DMS53 (cell line): ENCODE measurements around the gene RAVER1.
A peak's percentile ranks its signal among the peaks of the same experiment; 100 is the strongest.

Experiments
- DNase-seq: peaks from one replicate; lab custom pipeline; 2025; lab: John Stamatoyannopoulos, UW

RAVER1 gene

GRCh38 chr19:10317857-10318462, 15.4 kb downstream of the RAVER1 start:
- no peak for DNase-seq

- no peak for DNase-seq
Measured at GRCh38 chr19:10317045-10317856, 16.1 kb downstream of the RAVER1 start.

DNA sequence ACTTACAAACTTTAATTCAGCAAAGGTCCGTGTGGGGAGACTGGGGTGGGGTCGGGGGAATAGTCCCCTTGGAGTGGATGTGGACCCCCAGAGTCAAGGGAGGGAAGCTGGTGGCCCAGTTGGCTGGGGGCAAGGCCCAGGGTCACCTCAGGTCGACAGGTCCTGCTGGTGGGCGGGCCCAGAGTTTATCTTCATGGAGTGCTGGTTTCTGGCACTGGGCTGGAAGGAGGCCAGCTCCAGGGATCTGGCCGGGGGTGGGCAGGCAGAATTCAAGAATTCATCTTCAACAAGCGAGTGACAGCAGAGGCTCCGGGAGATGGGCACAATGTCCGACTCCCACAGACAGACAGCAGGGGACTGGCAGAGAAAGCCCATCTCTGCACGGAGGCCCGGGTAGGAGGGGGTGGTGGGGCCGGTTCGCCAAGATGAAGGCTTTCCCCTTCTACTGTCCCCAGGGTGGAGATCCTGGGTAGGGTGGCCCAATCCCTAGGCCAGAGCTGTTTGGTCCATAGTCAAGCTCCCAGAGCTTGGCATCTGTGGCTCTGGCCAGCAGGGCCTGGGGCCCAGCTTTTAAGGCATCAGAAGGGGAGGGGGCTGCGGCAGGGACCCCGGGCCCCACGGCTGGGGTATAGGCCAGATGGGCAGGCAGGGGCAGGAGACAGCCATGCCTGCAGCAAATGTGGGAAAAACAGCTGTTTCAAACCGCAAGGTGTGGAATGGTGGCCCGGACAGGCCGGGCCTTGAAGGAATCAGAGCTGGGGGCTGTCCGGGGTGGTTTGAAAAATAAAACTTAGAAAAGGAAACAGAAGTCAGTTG, 16.9 kb downstream of the RAVER1 start:
- DNase-seq, result peak; percentile 37

DNA sequence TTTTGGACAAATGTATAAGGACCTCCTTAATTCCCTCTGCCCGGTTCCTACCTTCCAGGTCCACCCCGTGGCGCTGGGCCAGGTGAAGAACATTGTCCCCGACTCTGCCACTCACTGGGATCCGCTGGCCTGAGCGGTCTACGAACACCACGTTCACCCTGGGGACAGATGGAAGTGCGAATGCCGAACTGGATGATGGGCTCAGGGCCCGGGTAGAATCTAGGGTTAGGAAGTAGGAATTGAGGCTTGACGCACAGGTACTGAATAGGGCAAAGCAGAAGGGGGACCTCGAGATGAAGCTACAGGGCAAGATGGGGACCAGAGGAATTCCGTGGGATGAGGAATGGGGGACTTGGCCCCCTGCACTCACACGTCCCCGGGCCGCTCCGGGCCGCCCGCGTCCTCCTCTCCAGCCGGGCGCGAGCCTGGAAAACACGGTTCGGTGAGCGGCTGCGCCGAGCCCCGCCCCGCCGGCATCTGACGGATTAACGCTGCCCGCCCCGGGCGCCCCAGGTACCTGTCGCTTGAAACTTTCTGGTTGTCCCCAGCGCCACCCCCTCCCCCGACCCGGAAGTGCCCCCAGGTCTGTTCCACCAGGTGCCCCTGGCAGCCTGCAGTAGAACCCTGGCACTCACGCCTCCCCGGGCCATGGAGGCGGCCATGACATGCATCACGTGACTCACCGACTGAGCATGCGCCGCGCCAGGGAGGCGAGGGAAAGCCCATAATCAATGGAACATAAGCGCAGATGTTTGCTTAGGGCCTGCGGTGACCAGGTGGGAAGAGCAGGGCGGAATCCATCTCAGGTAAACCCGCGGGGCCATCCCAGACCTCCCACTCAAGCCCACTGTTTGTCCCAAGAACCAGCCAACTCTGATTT, 17.8 kb downstream of the RAVER1 start, which contains the start of gene FDX2:
TSS of gene FDX2 (minus strand) at position 681 of the 880 bp plus-strand sequence. CDS start at position 662, 19 bp downstream.
- peak; percentile 89 for DNase-seq

DNA sequence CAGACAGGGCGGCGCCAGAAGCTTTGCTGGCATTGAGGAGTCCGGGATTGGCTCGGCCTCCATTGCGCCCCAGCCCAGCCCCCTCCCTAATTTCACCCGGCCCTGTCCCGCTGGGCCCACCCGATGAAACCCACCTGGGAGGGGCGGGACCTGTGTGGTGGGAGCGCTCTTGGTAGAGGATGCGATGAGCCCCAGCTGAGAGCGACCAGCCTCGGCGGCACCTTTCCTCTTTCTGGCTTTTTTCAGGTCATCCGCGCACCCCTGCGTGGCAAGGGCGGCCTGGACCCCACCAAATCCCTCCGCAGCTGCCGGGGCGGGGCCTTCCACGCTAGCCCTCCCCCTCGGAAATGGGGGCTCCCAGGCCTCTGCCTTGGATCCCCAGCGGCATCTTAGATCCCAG, 23.9 kb downstream of the RAVER1 start, which contains the start of gene ZGLP1:
TSS of gene ZGLP1 (minus strand) at position 393 of the 400 bp plus-strand sequence.
- no peak for DNase-seq

GRCh38 chr19:10306327-10306726, 27.0 kb downstream of the RAVER1 start:
- DNase-seq, result no peak

DNA sequence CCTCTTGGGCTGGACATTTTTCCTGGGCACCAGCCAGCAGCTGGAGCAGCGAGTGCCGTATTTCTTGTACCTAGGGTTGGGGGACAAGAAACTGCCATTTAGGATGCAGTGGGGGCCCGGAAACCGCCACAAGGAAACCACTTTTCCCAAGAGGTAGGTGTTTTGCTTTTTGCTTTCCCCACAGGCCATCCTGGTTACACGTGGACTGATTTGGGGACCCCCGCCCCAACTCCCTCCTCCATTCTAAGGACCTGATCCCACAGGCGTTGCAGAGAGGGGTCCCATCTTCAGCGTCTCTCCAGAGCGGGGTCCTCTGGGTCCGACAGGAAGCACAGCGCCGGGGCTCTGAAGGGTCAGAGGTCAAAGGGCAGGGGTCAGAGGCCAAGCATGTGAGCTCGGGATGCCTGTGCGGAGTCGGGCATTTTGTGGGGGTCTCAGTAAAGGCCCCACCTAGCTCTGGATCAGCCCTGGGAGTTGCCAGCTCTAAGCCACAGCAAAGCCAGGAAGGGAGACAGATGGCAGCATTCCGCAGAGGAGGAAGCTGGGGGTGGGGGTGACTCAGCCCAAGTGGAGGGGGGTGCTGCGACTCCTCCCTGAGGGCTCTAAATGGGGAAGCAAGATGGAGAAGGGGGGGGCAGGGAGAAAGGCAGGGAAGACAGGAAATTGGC, 28.1 kb downstream of the RAVER1 start:
- DNase-seq, result no peak

- DNase-seq, result peak; percentile 29
Measured at GRCh38 chr19:10299545-10300458, 33.5 kb downstream of the RAVER1 start.

DNA sequence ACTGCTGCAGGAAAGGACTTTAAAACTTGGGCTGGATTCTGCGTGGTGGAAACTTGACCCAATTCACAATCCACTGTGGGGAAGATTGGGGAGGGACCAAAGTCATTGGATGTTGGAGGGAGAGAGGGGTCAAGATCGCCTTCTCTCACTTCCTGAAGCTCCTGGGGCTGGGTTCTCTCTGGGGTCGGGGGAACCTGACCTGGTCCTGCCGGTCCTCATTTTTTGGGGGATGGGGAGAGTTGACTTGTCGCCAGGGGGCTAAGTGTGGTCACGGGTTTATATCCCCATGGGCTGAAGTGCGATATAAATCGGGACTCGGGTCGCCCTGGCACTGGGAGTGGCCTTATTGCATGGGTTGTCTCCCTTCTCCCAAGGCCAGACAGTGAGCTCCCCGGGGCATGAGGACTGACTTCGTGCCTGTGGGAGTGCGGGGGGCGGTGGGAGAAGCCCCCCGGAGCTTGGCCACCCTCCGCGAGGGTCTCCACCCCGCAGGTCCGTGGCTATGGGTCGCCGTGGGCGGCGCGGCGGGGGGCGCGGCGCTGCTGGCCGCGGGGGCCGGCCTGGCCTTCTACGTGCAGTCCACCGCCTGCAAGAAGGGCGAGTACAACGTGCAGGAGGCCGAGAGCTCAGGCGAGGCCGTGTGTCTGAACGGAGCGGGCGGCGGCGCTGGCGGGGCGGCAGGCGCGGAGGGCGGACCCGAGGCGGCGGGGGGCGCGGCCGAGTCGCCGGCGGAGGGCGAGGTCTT, 37.3 kb downstream of the RAVER1 start:
- peak; percentile 36 for DNase-seq

- DNase-seq, result peak; percentile 66
Measured at GRCh38 chr19:10295305-10295846, 38.0 kb downstream of the RAVER1 start.

DNA sequence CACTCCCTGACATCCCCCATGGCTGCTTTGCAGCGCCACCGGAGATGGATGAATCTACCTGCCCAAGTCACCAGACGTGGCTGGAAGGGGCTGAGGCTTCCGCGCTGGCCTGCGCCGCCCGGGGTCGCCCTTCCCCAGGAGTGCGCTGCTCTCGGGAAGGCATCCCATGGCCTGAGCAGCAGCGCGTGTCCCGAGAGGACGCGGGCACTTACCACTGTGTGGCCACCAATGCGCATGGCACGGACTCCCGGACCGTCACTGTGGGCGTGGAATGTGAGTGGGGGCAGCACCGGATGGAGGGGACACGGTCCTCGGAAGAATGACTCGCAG, 39.0 kb downstream of the RAVER1 start:
- DNase-seq, result no peak

DNA sequence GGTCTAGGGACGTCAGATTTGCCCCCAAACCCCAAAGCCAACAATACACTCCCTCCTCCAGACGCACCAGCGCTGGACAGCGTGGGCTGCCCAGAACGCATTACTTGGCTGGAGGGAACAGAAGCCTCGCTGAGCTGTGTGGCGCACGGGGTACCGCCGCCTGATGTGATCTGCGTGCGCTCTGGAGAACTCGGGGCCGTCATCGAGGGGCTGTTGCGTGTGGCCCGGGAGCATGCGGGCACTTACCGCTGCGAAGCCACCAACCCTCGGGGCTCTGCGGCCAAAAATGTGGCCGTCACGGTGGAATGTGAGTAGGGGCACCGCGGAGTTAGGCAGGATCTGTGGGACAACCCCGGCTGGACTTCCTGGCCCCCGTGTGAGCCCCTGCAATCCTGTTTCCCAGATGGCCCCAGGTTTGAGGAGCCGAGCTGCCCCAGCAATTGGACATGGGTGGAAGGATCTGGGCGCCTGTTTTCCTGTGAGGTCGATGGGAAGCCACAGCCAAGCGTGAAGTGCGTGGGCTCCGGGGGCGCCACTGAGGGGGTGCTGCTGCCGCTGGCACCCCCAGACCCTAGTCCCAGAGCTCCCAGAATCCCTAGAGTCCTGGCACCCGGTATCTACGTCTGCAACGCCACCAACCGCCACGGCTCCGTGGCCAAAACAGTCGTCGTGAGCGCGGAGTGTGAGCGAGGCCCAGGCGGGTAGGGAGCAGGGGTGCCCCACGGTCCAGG, 39.5 kb downstream of the RAVER1 start:
- no peak for DNase-seq

DNA sequence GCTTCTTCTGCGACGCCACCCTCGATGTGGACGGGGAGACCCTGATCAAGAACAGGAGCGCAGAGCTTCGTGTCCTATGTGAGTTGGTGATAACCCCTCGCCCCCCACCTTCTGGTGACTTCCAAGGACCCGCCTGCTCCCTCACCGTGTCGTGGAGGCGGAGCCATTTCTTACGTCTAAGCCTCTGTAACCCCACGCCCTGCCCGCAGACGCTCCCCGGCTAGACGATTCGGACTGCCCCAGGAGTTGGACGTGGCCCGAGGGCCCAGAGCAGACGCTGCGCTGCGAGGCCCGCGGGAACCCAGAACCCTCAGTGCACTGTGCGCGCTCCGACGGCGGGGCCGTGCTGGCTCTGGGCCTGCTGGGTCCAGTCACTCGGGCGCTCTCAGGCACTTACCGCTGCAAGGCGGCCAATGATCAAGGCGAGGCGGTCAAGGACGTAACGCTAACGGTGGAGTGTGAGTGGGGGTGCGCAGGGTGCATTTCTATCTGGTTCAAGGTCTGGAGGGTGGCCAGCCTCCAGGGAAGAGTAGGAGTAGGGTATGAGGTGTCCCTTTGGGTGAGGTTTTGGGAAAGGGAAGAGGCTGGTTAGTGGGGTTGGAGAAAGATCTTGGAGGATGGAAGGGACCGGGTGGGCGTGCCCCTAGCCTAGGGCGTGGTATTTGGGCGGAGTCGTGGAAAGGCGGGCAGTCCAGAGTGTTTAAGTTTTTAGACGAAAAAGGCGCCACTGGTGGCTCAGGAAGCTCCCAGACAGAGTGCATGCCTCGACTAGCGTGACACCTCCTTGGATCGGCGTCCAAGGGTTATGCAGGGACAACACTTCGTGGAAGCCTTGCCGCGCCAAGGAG, 40.3 kb downstream of the RAVER1 start:
- DNase-seq, result peak; percentile 55

DNA sequence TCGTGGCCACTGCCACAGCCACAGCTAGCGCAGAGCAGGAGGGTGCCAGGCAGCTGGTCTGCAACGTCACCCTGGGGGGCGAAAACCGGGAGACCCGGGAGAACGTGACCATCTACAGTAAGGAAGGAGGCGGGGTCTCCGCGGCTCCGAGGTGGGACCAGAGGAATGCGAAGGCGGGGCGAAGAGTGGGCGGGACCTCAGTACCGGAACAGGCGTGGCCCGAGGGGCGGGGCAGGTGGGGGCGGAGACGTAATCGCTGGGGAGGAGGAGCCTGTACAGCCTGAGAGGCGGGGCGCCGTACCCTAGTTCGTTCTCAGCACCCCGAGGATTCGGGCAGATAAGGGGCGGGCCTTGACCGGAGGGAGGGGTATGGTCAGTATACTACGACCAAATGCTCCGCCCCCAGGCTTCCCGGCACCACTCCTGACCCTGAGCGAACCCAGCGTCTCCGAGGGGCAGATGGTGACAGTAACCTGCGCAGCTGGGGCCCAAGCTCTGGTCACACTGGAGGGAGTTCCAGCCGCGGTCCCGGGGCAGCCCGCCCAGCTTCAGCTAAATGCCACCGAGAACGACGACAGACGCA, 41.0 kb downstream of the RAVER1 start:
- peak; percentile 87 for DNase-seq

DNA sequence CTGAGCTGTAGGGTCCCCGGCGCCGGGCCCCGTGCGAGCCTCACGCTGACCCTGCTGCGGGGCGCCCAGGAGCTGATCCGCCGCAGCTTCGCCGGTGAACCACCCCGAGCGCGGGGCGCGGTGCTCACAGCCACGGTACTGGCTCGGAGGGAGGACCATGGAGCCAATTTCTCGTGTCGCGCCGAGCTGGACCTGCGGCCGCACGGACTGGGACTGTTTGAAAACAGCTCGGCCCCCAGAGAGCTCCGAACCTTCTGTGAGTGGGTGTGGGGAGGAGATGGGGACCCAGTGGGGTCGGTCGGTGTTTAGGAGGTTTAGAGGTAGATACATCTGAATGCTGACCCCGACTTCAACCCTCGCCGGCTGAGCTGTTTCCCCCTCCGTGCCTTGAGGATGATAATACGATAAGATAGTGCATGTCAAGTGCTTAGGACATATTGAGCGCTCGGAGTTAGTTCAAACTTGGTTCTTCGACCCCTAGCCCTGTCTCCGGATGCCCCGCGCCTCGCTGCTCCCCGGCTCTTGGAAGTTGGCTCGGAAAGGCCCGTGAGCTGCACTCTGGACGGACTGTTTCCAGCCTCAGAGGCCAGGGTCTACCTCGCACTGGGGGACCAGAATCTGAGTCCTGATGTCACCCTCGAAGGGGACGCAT, 41.6 kb downstream of the RAVER1 start:
- DNase-seq, result peak; percentile 68

GRCh38 chr19:10290876-10291553, 42.3 kb downstream of the RAVER1 start:
- peak; percentile 69 for DNase-seq
